Measurements from ENCODE around the gene PROCA1. TPM values are rescaled to one million over a fixed set of nuclear protein-coding genes. Genes with fewer than 3 reads are reported as not detected.

PROCA1 gene
- total and polyA plus RNA-seq, 2 donors from 2014 or later: 3.4 to 3.5 TPM

GRCh38 chr17:28726627-28727491 lies 15.2 kb upstream of the PROCA1 start:
- TF ChIP-seq CTCF (IDR thresholded peaks at IDR 0.05; ENCODE audit: borderline replicate concordance, extremely low read depth, insufficient read depth): peak; percentile 100
- peaks cover 5 to 23% (median 11%) of the 10 kb centered on the region in 3 donors for H3K36me3 ChIP-seq (ENCODE audit: control insufficient read depth in 2 of 3, insufficient read depth in 3 of 3, low read length in 3 of 3)
- no peak for FAIRE-seq
- peak overlapping the region; percentile 58 to 95 (median 75) for H3K4me3 ChIP-seq (ENCODE audit: low read length in 3 of 3)
- H3K27ac ChIP-seq (ENCODE audit: low read depth in 2 of 2, low read length in 2 of 2): peak overlapping the region; percentile 96 to 99
- peak; percentile 98 for DNase-seq
- H3K9me3 ChIP-seq (ENCODE audit: control insufficient read depth in 2 of 3, insufficient read depth in 1 of 3, low read length in 3 of 3): no peaks in the 10 kb centered on the region
- no peaks in the 10 kb centered on the region for H3K27me3 ChIP-seq (ENCODE audit: control insufficient read depth, insufficient read depth, low read length)
- H3K9ac ChIP-seq (ENCODE audit: low read length in 3 of 3): peak overlapping the region; percentile 15 to 62 (median 34)
- intact Hi-C loops (cut with DNase I): no loop called here
- peaks cover 0 to 16% (median 0%) of the 10 kb centered on the region in 3 donors for H3K4me1 ChIP-seq (ENCODE audit: control insufficient read depth in 2 of 3, insufficient read depth in 2 of 3, low read depth in 1 of 3, low read length in 3 of 3)

GRCh38 chr17:28726226-28726626 lies 14.5 kb upstream of the PROCA1 start, which contains the start of gene TLCD1:
TSS of gene TLCD1 (minus strand) at chr17:28726233. CDS start at chr17:28726097, 136 bp downstream.
- peak; percentile 83 to 95 (median 84) for DNase-seq
- Histone ChIP-seq H3K4me3 (ENCODE audit: low read length in 3 of 3) (peak within 1 kb of the TSS; percentile 58 to 95 (median 75)), H3K36me3 (ENCODE audit: control insufficient read depth in 2 of 3, insufficient read depth in 3 of 3, low read length in 3 of 3) (peaks cover 8 to 23% (median 16%) of the 10 kb centered on the region in 3 donors), H3K27ac (ENCODE audit: low read depth in 2 of 2, low read length in 2 of 2) (peak within 1 kb of the TSS; percentile 96 to 99), H3K4me1 (ENCODE audit: control insufficient read depth in 2 of 3, insufficient read depth in 2 of 3, low read depth in 1 of 3, low read length in 3 of 3) (peaks cover 0 to 21% (median 3%) of the 10 kb centered on the region in 3 donors), H3K9ac (ENCODE audit: low read length in 3 of 3) (peak within 1 kb of the TSS in 2 of 3 donors; percentile 67 to 68), H3K27me3 (ENCODE audit: control insufficient read depth, insufficient read depth, low read length) (no peaks in the 10 kb centered on the region), H3K9me3 (ENCODE audit: control insufficient read depth in 2 of 3, insufficient read depth in 1 of 3, low read length in 3 of 3) (no peaks in the 10 kb centered on the region)
- intact Hi-C loops (cut with DNase I): no loop called here
- FAIRE-seq: no peak
- TF ChIP-seq CTCF (IDR thresholded peaks at IDR 0.05; ENCODE audit: borderline replicate concordance, extremely low read depth, insufficient read depth): no peak

- intact Hi-C loops (cut with DNase I): no loop called here
- H3K36me3 ChIP-seq (ENCODE audit: control insufficient read depth in 2 of 3, insufficient read depth in 3 of 3, low read length in 3 of 3): peaks cover 8 to 23% (median 16%) of the 10 kb centered on the region in 3 donors
- peak in 3 of 5 donors; percentile 53 to 81 (median 65) for DNase-seq
- H3K27ac ChIP-seq (ENCODE audit: low read depth in 2 of 2, low read length in 2 of 2): peak overlapping the region; percentile 56 to 67
- no peak for FAIRE-seq
- peak; percentile 11 for TF ChIP-seq CTCF (IDR thresholded peaks at IDR 0.05; ENCODE audit: borderline replicate concordance, extremely low read depth, insufficient read depth)
- peaks cover 0 to 25% (median 5%) of the 10 kb centered on the region in 3 donors for H3K4me1 ChIP-seq (ENCODE audit: control insufficient read depth in 2 of 3, insufficient read depth in 2 of 3, low read depth in 1 of 3, low read length in 3 of 3)
- H3K9ac ChIP-seq (ENCODE audit: low read length in 3 of 3): peak overlapping the region in 1 of 3 donors; percentile 67
- H3K4me3 ChIP-seq (ENCODE audit: low read length in 3 of 3): peak overlapping the region; percentile 41 to 66 (median 45)
- no peaks in the 10 kb centered on the region for H3K9me3 ChIP-seq (ENCODE audit: control insufficient read depth in 2 of 3, insufficient read depth in 1 of 3, low read length in 3 of 3)
- no peaks in the 10 kb centered on the region for H3K27me3 ChIP-seq (ENCODE audit: control insufficient read depth, insufficient read depth, low read length)
These were observed 14.1 kb upstream of the PROCA1 start for GRCh38 chr17:28725660-28726225.
